Neural cell (in vitro differentiated cells): ENCODE data around the gene ZNRF4. TPM values are rescaled to one million over a fixed set of nuclear protein-coding genes. Genes with fewer than 3 reads are reported as not detected.
"Not testable (repeated sequence)": the region's sequence is repeated elsewhere in the genome, so short reads cannot be mapped to it uniquely, and the experiment has no call there.

Experiments
- H2AFZ ChIP-seq: fragments of 200-600, 300-800 bp; sonication (generic), shearing (Covaris generic); 2 replicates; pipeline ENCODE4 v1.6.0; 2014; ENCODE audit warnings: low read depth, mild to moderate bottlenecking, antibody characterized with exemption, low read length, moderate library complexity
- H3F3A ChIP-seq: fragments of 200-600 bp; shearing (Covaris generic); 2 replicates; pipeline ENCODE4 v1.6.1; 2016; ENCODE audit warnings: mild to moderate bottlenecking, moderate library complexity, mixed read lengths, antibody characterized with exemption, low read length; ENCODE audit not compliant: insufficient read depth, poor library complexity, severe bottlenecking
- H3K27ac ChIP-seq: fragments of 200-600, 300-800 bp; sonication (generic), shearing (Covaris generic); 2 replicates; pipeline ENCODE4 v1.5.1; 2014; ENCODE audit warnings: mild to moderate bottlenecking, low read length, moderate library complexity
- H3K27me3 ChIP-seq: fragments of 300-800, 200-600 bp; sonication (generic), shearing (Covaris generic); 2 replicates; pipeline ENCODE4 v1.6.0; 2014; ENCODE audit warnings: mild to moderate bottlenecking, low read depth, low read length, moderate library complexity; ENCODE audit not compliant: insufficient read depth
- H3K36me3 ChIP-seq: fragments of 300-800, 200-600 bp; sonication (generic), shearing (Covaris generic); 2 replicates; pipeline ENCODE4 v1.5.1; 2014; ENCODE audit warnings: mild to moderate bottlenecking, antibody characterized with exemption, low read length, moderate library complexity; ENCODE audit not compliant: insufficient read depth
- H3K4me2 ChIP-seq: fragments of 300-800, 200-600 bp; sonication (generic), shearing (Covaris generic); 2 replicates; pipeline ENCODE4 v1.6.0; 2014; ENCODE audit warnings: mild to moderate bottlenecking, low read length
- H3K4me3 ChIP-seq: fragments of 300-800, 200-600 bp; sonication (generic), shearing (Covaris generic); 2 replicates; pipeline ENCODE4 v1.5.1; 2014; ENCODE audit warnings: mild to moderate bottlenecking, low read length, moderate library complexity
- H3K79me2 ChIP-seq: fragments of 200-600 bp; shearing (Covaris generic); replicated peaks from 2 replicates; pipeline ENCODE4 v1.6.0; 2014; ENCODE audit warnings: mild to moderate bottlenecking, low read length, moderate library complexity; ENCODE audit not compliant: insufficient read depth
- H3K9ac ChIP-seq: fragments of 300-800, 200-600 bp; sonication (generic), shearing (Covaris generic); 2 replicates; pipeline ENCODE4 v1.6.1; 2016; ENCODE audit warnings: mild to moderate bottlenecking, low read length, mixed read lengths
- H3K9me2 ChIP-seq: fragments of 200-600 bp; shearing (Covaris generic); 2 replicates; pipeline ENCODE4 v1.6.1; 2016; ENCODE audit warnings: mild to moderate bottlenecking, low read length, mixed read lengths; ENCODE audit not compliant: insufficient read depth
- H3K9me3 ChIP-seq: fragments of 200-600, 300-800 bp; sonication (generic), shearing (Covaris generic); 2 replicates; pipeline ENCODE4 v1.6.1; 2016; ENCODE audit warnings: mild to moderate bottlenecking, mixed run types, low read length, moderate library complexity, mixed read lengths
- H4K20me1 ChIP-seq: fragments of 200-600 bp; shearing (Covaris generic); 2 replicates; pipeline ENCODE4 v1.6.1; 2016; ENCODE audit warnings: mild to moderate bottlenecking, mixed run types; ENCODE audit not compliant: insufficient read depth
- CTCF ChIP-seq: fragments of 450-650 bp; IDR thresholded peaks from 2 replicates; pipeline ENCODE4 v1.5.1; 2014; ENCODE audit warnings: antibody characterized with exemption, mild to moderate bottlenecking, moderate library complexity; ENCODE audit not compliant: poor library complexity, severe bottlenecking
- EP300 ChIP-seq: fragments of 450-650 bp; conservative IDR thresholded peaks from 2 replicates; pipeline ENCODE4 v1.6.1; 2014; ENCODE audit warnings: antibody characterized with exemption, mild to moderate bottlenecking, moderate library complexity; ENCODE audit not compliant: poor library complexity, severe bottlenecking
- EZH2 ChIP-seq: fragments of 200-600, 300-800 bp; shearing (Covaris generic), sonication (generic); IDR thresholded peaks from 2 replicates; pipeline ENCODE4 v1.6.1; 2014; ENCODE audit warnings: antibody characterized with exemption, low read length, borderline replicate concordance, mild to moderate bottlenecking; ENCODE audit not compliant: insufficient read depth, poor library complexity, severe bottlenecking
- MXI1 ChIP-seq: fragments of 450-650 bp; conservative IDR thresholded peaks from 2 replicates; pipeline ENCODE4 v1.6.1; 2014; ENCODE audit warnings: antibody characterized with exemption, mild to moderate bottlenecking; ENCODE audit not compliant: poor library complexity, severe bottlenecking
- POLR2AphosphoS5 ChIP-seq: IDR thresholded peaks from 2 replicates; pipeline ENCODE4 v1.6.1; 2012
- REST ChIP-seq: IDR thresholded peaks from 2 replicates; pipeline ENCODE4 v1.6.1; 2012; ENCODE audit warnings: borderline replicate concordance
- SMC3 ChIP-seq: fragments of 450-650 bp; conservative IDR thresholded peaks from 2 replicates; pipeline ENCODE4 v1.6.1; 2014; ENCODE audit warnings: antibody characterized with exemption, mild to moderate bottlenecking, moderate library complexity; ENCODE audit not compliant: poor library complexity
- polyA plus RNA-seq: library from polyadenylated mRNA; depleted of rRNA; stranded (reverse); fragments of >200 nt; gene quantifications from 2 replicates; pipeline ENCODE4 v1.2.3, GENCODE V29; 2014

Gene ZNRF4
- polyA plus RNA-seq, 1 donor from 2014 or later = not detected

GRCh38 chr19:5436948-5437306 lies 18.3 kb upstream of the ZNRF4 start:
- Histone ChIP-seq H4K20me1 (no peaks in the 10 kb centered on the region), H3K9me3 (no peaks in the 10 kb centered on the region), H3K36me3 (no peaks in the 10 kb centered on the region), H3K27me3 (no peaks in the 10 kb centered on the region), H3K79me2 (no peaks in the 10 kb centered on the region), H3F3A (no peaks in the 10 kb centered on the region), H2AFZ (peak overlapping the region; percentile 43), H3K27ac (peak overlapping the region; percentile 67), H3K4me3 (peak overlapping the region; percentile 66), H3K4me2 (no peak overlapping the region), H3K9me2 (no peaks in the 10 kb centered on the region), H3K9ac (peak overlapping the region; percentile 82)
- TF ChIP-seq REST (no peak), EP300 (peak; percentile 15), EZH2 (no peak), MXI1 (no peak), SMC3 (no peak), POLR2AphosphoS5 (no peak)

GRCh38 chr19:5438756-5439155 lies 16.5 kb upstream of the ZNRF4 start:
- H3K4me2 ChIP-seq, H3K27me3 ChIP-seq, H3K9me2 ChIP-seq, H3K9me3 ChIP-seq, H2AFZ ChIP-seq, H4K20me1 ChIP-seq, H3K9ac ChIP-seq, H3K4me3 ChIP-seq, H3K27ac ChIP-seq, H3F3A ChIP-seq, H3K79me2 ChIP-seq, H3K36me3 ChIP-seq: not testable (repeated sequence)

- no peaks in the 10 kb centered on the region for H3K79me2 ChIP-seq
- H3K4me2 ChIP-seq = no peak overlapping the region
- H3K27me3 ChIP-seq = no peaks in the 10 kb centered on the region
- H3K9ac ChIP-seq = no peak overlapping the region
- H4K20me1 ChIP-seq = no peaks in the 10 kb centered on the region
- H3K9me2 ChIP-seq = no peaks in the 10 kb centered on the region
- no peaks in the 10 kb centered on the region for H3K36me3 ChIP-seq
- H3F3A ChIP-seq = no peaks in the 10 kb centered on the region
- H3K4me3 ChIP-seq = no peak overlapping the region
- no peak for TF ChIP-seq CTCF
- no peak overlapping the region for H3K27ac ChIP-seq
- no peak overlapping the region for H2AFZ ChIP-seq
- no peaks in the 10 kb centered on the region for H3K9me3 ChIP-seq
Observed at GRCh38 chr19:5439452-5439851, 15.8 kb upstream of the ZNRF4 start.
